OCI-LY7 (cell line): ENCODE measurements around the gene SPATA6. TPM values are rescaled to one million over a fixed set of nuclear protein-coding genes. Genes with fewer than 3 reads are reported as not detected.
"Not testable (repeated sequence)": the region's sequence is repeated elsewhere in the genome, so short reads cannot be mapped to it uniquely, and the experiment has no call there.

ENCODE experiments used
- BruUV-seq: library from RNA; stranded (reverse); fragments of 400-500 nt; replicated peaks from 2 replicates; lab custom pipeline; 2021; lab: Mats Ljungman, UMichigan
- CTCF ChIA-PET: fragments of 300-600 bp; sonication (Branson Sonifier 250); formaldehyde crosslinking; loops from one replicate; lab custom pipeline; 2022; ENCODE audit warnings: antibody characterized with exemption; ENCODE audit not compliant: unreplicated experiment; lab: Charles Lee
- POLR2A ChIA-PET: fragments of 300-600 bp; sonication (Branson Sonifier 250); formaldehyde crosslinking; loops from one replicate; lab custom pipeline; 2022; ENCODE audit warnings: antibody characterized with exemption; lab: Charles Lee
- DNase-seq: peaks from one replicate; pipeline ENCODE4 v3.0.0-alpha.2; 2015; ENCODE audit warnings: low spot score
- H2AFZ ChIP-seq: fragments of 200-600 bp; sonication (generic), shearing (Covaris generic); 2 replicates; pipeline ENCODE4 v1.6.1; 2014; ENCODE audit warnings: mild to moderate bottlenecking, antibody characterized with exemption, low read length, moderate library complexity
- H3K27ac ChIP-seq: fragments of 200-600 bp; sonication (generic); 2 replicates; pipeline ENCODE4 v1.5.1; 2014; ENCODE audit warnings: mixed run types, low read depth, mild to moderate bottlenecking, moderate library complexity, low read length, inconsistent platforms; ENCODE audit not compliant: poor library complexity, severe bottlenecking
- H3K36me3 ChIP-seq: fragments of 200-600 bp; sonication (generic); 2 replicates; pipeline ENCODE4 v1.6.1; 2014; ENCODE audit warnings: mild to moderate bottlenecking, antibody characterized with exemption, low read length, moderate library complexity, mixed read lengths; ENCODE audit not compliant: insufficient read depth
- H3K4me1 ChIP-seq: fragments of 200-600 bp; sonication (generic); 2 replicates; pipeline ENCODE4 v1.5.1; 2014; ENCODE audit warnings: mild to moderate bottlenecking, low read length; ENCODE audit not compliant: insufficient read depth, poor library complexity, severe bottlenecking
- H3K4me2 ChIP-seq: fragments of 200-600 bp; sonication (generic); 2 replicates; pipeline ENCODE4 v1.6.1; 2014; ENCODE audit warnings: mild to moderate bottlenecking, low read length
- H3K4me3 ChIP-seq: fragments of 200-600 bp; sonication (generic); 2 replicates; pipeline ENCODE4 v1.5.1; 2014; ENCODE audit warnings: mild to moderate bottlenecking, low read depth, low read length; ENCODE audit not compliant: poor library complexity, severe bottlenecking
- H3K79me2 ChIP-seq: fragments of 200-600 bp; sonication (generic); 2 replicates; pipeline ENCODE4 v1.6.1; 2016; ENCODE audit warnings: low read depth, mild to moderate bottlenecking, low read length, moderate library complexity, mixed read lengths; ENCODE audit not compliant: insufficient read depth
- H3K9me2 ChIP-seq: fragments of 200-600 bp; sonication (generic); 2 replicates; pipeline ENCODE4 v1.6.1; 2016; ENCODE audit warnings: mild to moderate bottlenecking, low read length, mixed read lengths; ENCODE audit not compliant: insufficient read depth
- H3K9me3 ChIP-seq: fragments of 200-600 bp; sonication (generic); 2 replicates; pipeline ENCODE4 v1.6.1; 2014; ENCODE audit warnings: mild to moderate bottlenecking, mixed run types, low read length, mixed read lengths
- H4K20me1 ChIP-seq: fragments of 200-600 bp; sonication (generic); 2 replicates; pipeline ENCODE4 v1.6.1; 2014; ENCODE audit warnings: mild to moderate bottlenecking, antibody characterized with exemption, low read length, moderate library complexity, mixed read lengths; ENCODE audit not compliant: insufficient read depth
- CTCF ChIP-seq: fragments of 200-600 bp; sonication (generic); conservative IDR thresholded peaks from 2 replicates; pipeline ENCODE4 v1.5.1; 2014; ENCODE audit warnings: mild to moderate bottlenecking, antibody characterized with exemption, low read length, moderate library complexity, mixed read lengths
- EZH2phosphoT487 ChIP-seq: fragments of 200-600 bp; sonication (generic); IDR thresholded peaks from 2 replicates; pipeline ENCODE4 v1.6.1; 2018; ENCODE audit warnings: low read depth, borderline replicate concordance, mild to moderate bottlenecking, mixed run types, antibody characterized with exemption, low read length, moderate library complexity, mixed read lengths
- intact Hi-C: fragments of 100-400 bp; cut with micrococcal nuclease; formaldehyde crosslinking; loops from one replicate; pipeline ENCODE4 v1.10.0; 2022; ENCODE audit not compliant: unreplicated experiment
- total RNA-seq, 2 experiments: library from RNA; depleted of rRNA in 1 of 2; stranded (reverse); fragments of >200 nt in 1 of 2; shearing (Covaris generic) in 1 of 2; gene quantifications; 2 replicates each; pipeline ENCODE4 v1.2.3, GENCODE V29; 2014 to 2022

Gene SPATA6
- total RNA-seq, 2 experiments from 2014 or later: 2.5 TPM; not detected in 1

GRCh38 chr1:48284696-48285420, 187.1 kb downstream of the SPATA6 start:
- DNase-seq: peak; percentile 1
- H4K20me1 ChIP-seq, H3K79me2 ChIP-seq, H3K4me3 ChIP-seq, H2AFZ ChIP-seq, H3K9me2 ChIP-seq, H3K4me2 ChIP-seq, H3K27ac ChIP-seq, H3K36me3 ChIP-seq, H3K4me1 ChIP-seq, CTCF ChIA-PET, BruUV-seq, POLR2A ChIA-PET, H3K9me3 ChIP-seq, intact Hi-C loops: not testable (repeated sequence)
- peak; percentile 45 for TF ChIP-seq CTCF

- H3K4me2 ChIP-seq, intact Hi-C loops, H3K36me3 ChIP-seq, CTCF ChIA-PET, H3K9me3 ChIP-seq, POLR2A ChIA-PET, H3K79me2 ChIP-seq, H3K27ac ChIP-seq, BruUV-seq, H3K4me1 ChIP-seq, H2AFZ ChIP-seq, H3K4me3 ChIP-seq, DNase-seq, H3K9me2 ChIP-seq, H4K20me1 ChIP-seq: not testable (repeated sequence)
Observed at GRCh38 chr1:48282329-48282728, 189.7 kb downstream of the SPATA6 start.

- H3K4me3 ChIP-seq, CTCF ChIA-PET, DNase-seq, H3K79me2 ChIP-seq, H3K36me3 ChIP-seq, H3K9me3 ChIP-seq, H3K4me1 ChIP-seq, intact Hi-C loops, H3K4me2 ChIP-seq, H4K20me1 ChIP-seq, H2AFZ ChIP-seq, H3K9me2 ChIP-seq, BruUV-seq, H3K27ac ChIP-seq: not testable (repeated sequence)
- POLR2A ChIA-PET: interaction anchor here (0.6 kb wide), 1 partner anchor 1348 kb away, joined by 3 read pairs; no protein-coding TSS in a partner anchor
Observed at GRCh38 chr1:48277437-48277836, 194.6 kb downstream of the SPATA6 start.

- no peak for DNase-seq
- no TSS peak for BruUV-seq
- H3K4me3 ChIP-seq: no peak overlapping the region
- no peaks in the 10 kb centered on the region for H4K20me1 ChIP-seq
- ChIA-PET POLR2A (no interaction called here), CTCF (no interaction called here)
- H3K4me1 ChIP-seq: no peaks in the 10 kb centered on the region
- H3K27ac ChIP-seq: no peak overlapping the region
- no peak for TF ChIP-seq CTCF
- TF ChIP-seq EZH2phosphoT487: no peak
- no peaks in the 10 kb centered on the region for H3K36me3 ChIP-seq
- intact Hi-C loops: no loop called here
- H2AFZ ChIP-seq: no peak overlapping the region
- no peaks in the 10 kb centered on the region for H3K79me2 ChIP-seq
- no peak overlapping the region for H3K4me2 ChIP-seq
- no peaks in the 10 kb centered on the region for H3K9me3 ChIP-seq
- no peaks in the 10 kb centered on the region for H3K9me2 ChIP-seq
Observed at GRCh38 chr1:48266576-48266975, 205.4 kb downstream of the SPATA6 start.
